Calu3 (cell line): Measurements from ENCODE around the gene CEMIP2. TPM values are rescaled to one million over a fixed set of nuclear protein-coding genes. Genes with fewer than 3 reads are reported as not detected.

Experiments
- BruUV-seq: library from RNA; stranded (reverse); fragments of 400-500 nt; replicated peaks from 2 replicates; lab custom pipeline; 2021; lab: Mats Ljungman, UMichigan
- CTCF ChIA-PET: fragments of 300-600 bp; sonication (Branson Sonifier 250); formaldehyde crosslinking; loops from one replicate; lab custom pipeline; 2022; ENCODE audit warnings: antibody characterized with exemption; lab: Charles Lee
- DNase-seq: peaks from one replicate; pipeline ENCODE4 v3.0.0; 2022
- H3K27ac Mint-ChIP-seq: one replicate; pipeline ENCODE4 v1.8.0; 2022; ENCODE audit warnings: mixed read lengths; ENCODE audit not compliant: unreplicated experiment
- H3K27me3 Mint-ChIP-seq: one replicate; pipeline ENCODE4 v1.8.0; 2022; ENCODE audit warnings: mixed read lengths; ENCODE audit not compliant: unreplicated experiment
- H3K36me3 Mint-ChIP-seq: one replicate; pipeline ENCODE4 v1.8.0; 2022; ENCODE audit warnings: mild to moderate bottlenecking, moderate library complexity, mixed read lengths; ENCODE audit not compliant: insufficient read depth, unreplicated experiment
- H3K4me1 Mint-ChIP-seq: one replicate; pipeline ENCODE4 v1.8.0; 2022; ENCODE audit warnings: mild to moderate bottlenecking, low read depth, mixed read lengths; ENCODE audit not compliant: unreplicated experiment
- H3K4me3 Mint-ChIP-seq: one replicate; pipeline ENCODE4 v1.8.0; 2022; ENCODE audit warnings: mild to moderate bottlenecking, low read depth, moderate library complexity, mixed read lengths; ENCODE audit not compliant: unreplicated experiment
- H3K9me3 Mint-ChIP-seq: one replicate; pipeline ENCODE4 v1.8.0; 2022; ENCODE audit warnings: low read depth, mixed read lengths; ENCODE audit not compliant: unreplicated experiment
- intact Hi-C: fragments of 100-400 bp; cut with micrococcal nuclease; formaldehyde crosslinking; loops from one replicate; pipeline ENCODE4 v1.10.0; 2022; ENCODE audit not compliant: unreplicated experiment
- total RNA-seq: library from RNA; stranded (reverse); gene quantifications from 2 replicates; pipeline ENCODE4 v1.2.3, GENCODE V29; 2022
- TF ChIP-seq, protein P1 (sequence below): fragments of 200-600 bp; IDR thresholded peaks from one replicate; pipeline ENCODE4 v1.8.0; 2022; ENCODE audit warnings: antibody characterized with exemption; ENCODE audit not compliant: unreplicated experiment

The CEMIP2 gene
- total RNA-seq, 1 experiment from 2014 or later, result 122 TPM

DNA sequence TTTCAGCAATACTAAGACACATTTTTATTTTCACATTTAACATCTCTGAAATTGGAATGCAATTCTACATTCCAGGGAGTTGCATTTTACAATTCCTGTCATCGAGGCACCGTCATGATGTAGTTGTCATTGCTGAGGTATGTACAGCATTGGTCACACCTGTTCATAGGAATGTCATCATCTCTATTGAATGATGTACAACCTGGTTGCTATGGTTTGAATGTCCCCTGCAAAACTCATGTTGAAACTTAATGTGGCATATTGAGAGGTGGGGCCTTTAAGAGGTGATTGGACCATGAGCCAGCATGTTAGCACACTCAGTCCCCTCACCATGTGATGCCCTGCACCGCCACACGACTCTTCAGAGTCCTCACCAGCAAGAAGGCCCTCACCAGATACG lies 103.1 kb downstream of the CEMIP2 start:
- Mint-ChIP-seq H3K4me3 (no peak overlapping the region), H3K27ac (no peak overlapping the region), H3K4me1 (no peaks in the 10 kb centered on the region), H3K36me3 (peaks cover 8% of the 10 kb centered on the region), H3K9me3 (no peaks in the 10 kb centered on the region), H3K27me3 (no peaks in the 10 kb centered on the region)
- TF ChIP-seq, protein P1, sequence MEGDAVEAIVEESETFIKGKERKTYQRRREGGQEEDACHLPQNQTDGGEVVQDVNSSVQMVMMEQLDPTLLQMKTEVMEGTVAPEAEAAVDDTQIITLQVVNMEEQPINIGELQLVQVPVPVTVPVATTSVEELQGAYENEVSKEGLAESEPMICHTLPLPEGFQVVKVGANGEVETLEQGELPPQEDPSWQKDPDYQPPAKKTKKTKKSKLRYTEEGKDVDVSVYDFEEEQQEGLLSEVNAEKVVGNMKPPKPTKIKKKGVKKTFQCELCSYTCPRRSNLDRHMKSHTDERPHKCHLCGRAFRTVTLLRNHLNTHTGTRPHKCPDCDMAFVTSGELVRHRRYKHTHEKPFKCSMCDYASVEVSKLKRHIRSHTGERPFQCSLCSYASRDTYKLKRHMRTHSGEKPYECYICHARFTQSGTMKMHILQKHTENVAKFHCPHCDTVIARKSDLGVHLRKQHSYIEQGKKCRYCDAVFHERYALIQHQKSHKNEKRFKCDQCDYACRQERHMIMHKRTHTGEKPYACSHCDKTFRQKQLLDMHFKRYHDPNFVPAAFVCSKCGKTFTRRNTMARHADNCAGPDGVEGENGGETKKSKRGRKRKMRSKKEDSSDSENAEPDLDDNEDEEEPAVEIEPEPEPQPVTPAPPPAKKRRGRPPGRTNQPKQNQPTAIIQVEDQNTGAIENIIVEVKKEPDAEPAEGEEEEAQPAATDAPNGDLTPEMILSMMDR, result no peak
- intact Hi-C loops, result no loop called here
- no peak for DNase-seq
- BruUV-seq, result no TSS peak
- CTCF ChIA-PET, result no interaction called here

DNA sequence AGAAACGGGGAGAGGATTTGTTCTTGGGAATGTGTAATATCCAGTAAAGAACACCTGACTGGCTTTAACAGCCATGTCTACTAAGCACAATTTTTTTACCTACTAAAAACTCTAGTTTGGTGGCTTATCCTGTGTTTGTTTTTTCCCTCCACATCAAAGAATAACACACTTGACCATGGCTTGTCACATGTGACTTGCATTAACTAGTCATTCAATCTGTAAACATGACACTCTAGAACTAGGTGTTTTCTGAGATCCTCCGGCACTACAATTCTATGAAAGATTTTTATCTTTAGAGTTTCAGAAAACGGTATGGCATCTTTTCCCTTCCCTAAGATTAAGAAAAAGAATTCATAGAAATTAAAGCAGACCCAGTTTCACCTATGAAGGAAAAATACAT lies 103.7 kb downstream of the CEMIP2 start:
- peaks cover 8% of the 10 kb centered on the region for H3K36me3 Mint-ChIP-seq
- TF ChIP-seq, protein P1, result no peak
- no peaks in the 10 kb centered on the region for H3K4me1 Mint-ChIP-seq
- H3K9me3 Mint-ChIP-seq, result no peaks in the 10 kb centered on the region
- no peaks in the 10 kb centered on the region for H3K27me3 Mint-ChIP-seq
- no peak overlapping the region for H3K27ac Mint-ChIP-seq
- no TSS peak for BruUV-seq
- CTCF ChIA-PET, result no interaction called here
- intact Hi-C loops, result no loop called here
- DNase-seq, result no peak
- no peak overlapping the region for H3K4me3 Mint-ChIP-seq

DNA sequence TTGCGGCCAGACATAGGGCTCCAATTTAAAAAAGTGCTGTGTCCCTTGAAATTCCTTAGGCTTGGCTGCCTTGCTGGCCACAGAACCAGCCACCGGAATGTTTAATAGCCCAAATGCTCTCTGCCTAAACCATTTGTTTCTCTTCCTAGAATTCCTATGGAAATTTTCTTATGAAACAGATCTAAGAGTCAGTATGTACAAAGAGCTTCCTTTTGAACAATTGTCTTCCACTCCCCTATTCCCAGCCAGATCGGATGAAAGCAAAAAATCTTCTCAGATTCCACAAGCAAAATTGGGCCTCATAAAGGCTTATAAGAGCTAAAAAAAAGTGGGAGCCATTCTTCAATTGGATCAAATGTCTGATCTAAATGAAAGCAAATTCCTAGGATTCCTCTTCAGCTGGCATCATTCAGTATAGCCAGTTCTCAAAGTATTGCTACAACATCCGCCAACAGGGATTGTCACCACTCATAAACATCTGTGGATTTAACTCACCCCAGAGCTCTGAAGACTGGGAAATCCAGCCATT lies 104.3 kb downstream of the CEMIP2 start:
- H3K4me1 Mint-ChIP-seq, result no peaks in the 10 kb centered on the region
- TF ChIP-seq, protein P1, result no peak
- no peaks in the 10 kb centered on the region for H3K9me3 Mint-ChIP-seq
- no TSS peak for BruUV-seq
- DNase-seq, result no peak
- H3K27ac Mint-ChIP-seq, result no peak overlapping the region
- no peaks in the 10 kb centered on the region for H3K27me3 Mint-ChIP-seq
- peaks cover 6% of the 10 kb centered on the region for H3K36me3 Mint-ChIP-seq
- intact Hi-C loops, result no loop called here
- H3K4me3 Mint-ChIP-seq, result no peak overlapping the region
- CTCF ChIA-PET, result interaction anchor here (0.7 kb wide), 1 partner anchor 17 kb away, joined by 8 read pairs; no protein-coding TSS in a partner anchor

DNA sequence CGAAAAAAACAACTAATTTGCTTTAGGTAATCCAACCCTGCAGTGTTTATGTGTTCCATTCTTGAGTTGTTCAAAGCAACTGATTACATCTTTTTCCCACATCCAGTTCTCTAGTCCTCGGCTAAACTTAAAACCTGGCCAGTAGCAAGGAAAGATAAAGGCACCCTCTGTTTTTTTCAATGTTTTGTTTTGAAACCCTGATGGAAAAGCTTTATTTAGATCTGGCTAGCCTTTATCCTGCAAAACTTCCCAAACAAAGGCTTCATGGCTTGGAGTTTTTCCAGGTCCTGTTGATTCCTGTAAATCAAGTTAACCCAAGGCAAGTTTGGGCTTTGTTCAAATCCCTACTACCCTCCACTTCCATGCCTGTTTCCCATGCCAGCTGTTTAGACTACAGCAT lies 105.1 kb downstream of the CEMIP2 start:
- CTCF ChIA-PET, result no interaction called here

More for the DNA sequence above, 105.1 kb downstream of the CEMIP2 start:
- intact Hi-C loops, result no loop called here
- TF ChIP-seq, protein P1, result no peak
- Mint-ChIP-seq H3K4me3 (no peak overlapping the region), H3K36me3 (no peaks in the 10 kb centered on the region), H3K4me1 (no peaks in the 10 kb centered on the region), H3K9me3 (no peaks in the 10 kb centered on the region), H3K27ac (no peak overlapping the region), H3K27me3 (no peaks in the 10 kb centered on the region)
- BruUV-seq, result no TSS peak
- DNase-seq, result no peak
